Stimulated activated CD4-positive, alpha-beta T cell treated with anti-CD3 and anti-CD28 coated beads, Interleukin-12 subunit alpha, Interleukin-12 subunit beta, amount 100 ng/mL, for 48 hours (primary cell): Measurements from ENCODE around the gene NR3C2.
A peak's percentile ranks its signal among the peaks of the same experiment; 100 is the strongest.

Source experiments
- DNase-seq, 3 donors: peaks; one replicate each; pipeline ENCODE4 v3.0.0-alpha.2; 2020; ENCODE audit warnings: low read depth in 2 of 3, low spot score in 1 of 3

NR3C2 gene

DNA sequence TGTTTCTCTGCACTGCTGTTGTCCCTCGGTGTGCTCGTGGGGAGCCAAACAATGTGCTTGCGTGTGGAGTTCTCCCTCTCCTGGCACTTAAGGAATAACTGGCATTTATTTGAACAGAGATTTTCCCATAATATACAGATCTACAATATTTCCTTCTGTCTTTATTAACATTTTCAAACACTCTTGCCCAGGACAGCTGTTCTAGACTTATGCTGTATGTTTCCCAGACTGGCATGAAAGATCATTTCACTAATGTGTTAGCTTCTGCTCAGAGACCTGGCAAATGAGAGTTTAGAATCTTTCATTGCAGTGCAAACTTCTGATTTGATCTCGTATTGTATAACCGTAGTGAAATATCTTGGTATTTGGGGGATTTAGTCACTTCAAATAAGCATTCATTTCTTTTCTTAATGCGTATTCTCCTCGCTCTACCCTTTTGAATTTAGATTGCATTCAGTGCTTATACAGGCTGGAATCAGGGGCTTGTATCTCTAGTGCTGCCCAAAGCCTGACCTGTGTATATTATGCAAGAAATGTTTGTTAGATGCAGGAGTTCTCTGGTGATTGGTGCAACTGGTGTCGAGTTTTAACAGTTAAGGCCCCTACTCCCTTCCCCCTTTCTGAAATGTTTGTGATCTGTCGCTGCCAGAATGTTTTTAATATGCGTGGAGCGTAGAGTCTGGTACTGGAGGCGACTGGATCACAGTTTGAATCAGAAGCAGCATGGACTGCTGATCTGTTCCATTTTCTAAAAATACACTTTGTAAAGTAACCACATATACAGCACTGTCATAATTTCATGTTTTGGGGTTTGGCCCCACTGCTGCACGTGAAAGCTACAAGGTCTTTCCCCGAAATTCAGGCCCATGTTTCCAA, 384.0 kb downstream of the NR3C2 start:
- DNase-seq: no peak

DNA sequence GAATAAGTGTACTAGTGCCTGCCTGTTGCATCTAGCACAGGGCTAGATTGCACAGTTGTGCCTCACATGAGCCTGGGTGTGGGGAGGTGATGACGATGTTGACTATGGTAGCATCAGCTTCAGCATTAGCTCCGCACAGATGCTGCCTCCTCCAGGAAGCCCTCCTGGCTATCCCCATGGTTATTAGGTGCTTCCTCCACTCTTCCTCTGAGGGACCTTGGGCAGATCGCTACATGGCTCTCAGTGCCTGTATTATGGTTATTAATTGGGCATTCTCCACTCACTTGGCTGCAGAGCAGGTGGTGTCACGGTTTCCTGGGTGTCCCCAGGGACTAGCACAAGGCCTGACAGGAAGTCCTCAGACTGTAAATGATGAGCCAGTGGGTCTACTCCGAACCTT, 384.7 kb downstream of the NR3C2 start:
- no peak for DNase-seq

GRCh38 chr4:148056879-148057278, 385.3 kb downstream of the NR3C2 start:
- DNase-seq: peak; percentile 44 to 55 (median 47)

- no peak for DNase-seq
Measured at GRCh38 chr4:148055844-148056243, 386.4 kb downstream of the NR3C2 start.

DNA sequence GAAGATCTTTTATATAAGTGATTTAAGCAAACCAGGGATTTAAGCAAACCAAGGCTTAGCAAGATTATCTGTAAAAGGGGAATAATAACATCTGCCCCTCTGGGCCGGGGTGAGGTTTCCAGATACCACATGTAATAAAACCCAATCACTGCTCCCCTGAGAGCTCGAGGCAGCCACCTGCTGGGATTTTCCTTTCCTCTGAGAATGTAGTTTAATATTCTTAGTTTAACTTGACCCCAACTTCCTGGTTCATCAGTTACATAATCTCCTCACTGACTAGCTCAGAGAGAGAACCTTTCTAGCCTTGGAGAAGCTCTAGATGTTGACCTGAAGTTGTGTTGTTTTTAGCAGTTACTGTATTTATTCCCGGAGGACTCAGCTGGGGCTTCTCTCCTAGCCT, 387.9 kb downstream of the NR3C2 start:
- no peak for DNase-seq

DNA sequence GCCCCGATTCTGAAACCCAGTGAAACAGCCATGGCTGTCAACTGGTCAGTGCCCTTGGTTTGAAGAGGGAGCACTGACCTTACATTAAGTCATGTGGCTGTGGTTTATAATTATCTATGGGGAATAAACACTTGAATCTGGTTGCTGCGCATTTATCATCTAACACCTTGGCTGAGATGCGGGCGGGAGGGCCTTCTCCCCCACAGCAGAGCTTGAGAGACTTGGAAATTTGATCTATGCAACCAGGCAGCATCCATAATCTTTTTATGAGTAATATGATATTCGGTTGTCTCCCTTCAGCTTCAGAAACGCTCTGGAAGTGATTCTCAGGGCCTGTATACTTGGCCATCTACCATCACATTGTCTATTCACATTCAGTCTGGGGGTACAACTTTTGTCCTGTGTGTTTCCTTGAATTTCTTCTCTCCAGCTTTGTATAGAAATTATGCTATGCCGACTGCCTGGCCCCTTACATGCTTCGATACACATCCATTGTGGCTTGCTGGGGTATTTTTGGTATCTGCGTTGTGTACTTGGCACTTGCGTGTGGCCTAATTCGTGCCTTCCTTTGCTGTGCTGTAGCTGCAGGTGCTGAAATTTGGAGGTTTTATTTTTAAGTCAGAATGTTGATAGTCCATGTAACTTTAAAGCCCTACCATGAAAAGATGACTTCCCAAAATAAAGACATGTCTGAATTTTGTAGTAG, 388.8 kb downstream of the NR3C2 start:
- DNase-seq: no peak

- DNase-seq: no peak
Measured at GRCh38 chr4:148052448-148052847, 389.8 kb downstream of the NR3C2 start.

DNA sequence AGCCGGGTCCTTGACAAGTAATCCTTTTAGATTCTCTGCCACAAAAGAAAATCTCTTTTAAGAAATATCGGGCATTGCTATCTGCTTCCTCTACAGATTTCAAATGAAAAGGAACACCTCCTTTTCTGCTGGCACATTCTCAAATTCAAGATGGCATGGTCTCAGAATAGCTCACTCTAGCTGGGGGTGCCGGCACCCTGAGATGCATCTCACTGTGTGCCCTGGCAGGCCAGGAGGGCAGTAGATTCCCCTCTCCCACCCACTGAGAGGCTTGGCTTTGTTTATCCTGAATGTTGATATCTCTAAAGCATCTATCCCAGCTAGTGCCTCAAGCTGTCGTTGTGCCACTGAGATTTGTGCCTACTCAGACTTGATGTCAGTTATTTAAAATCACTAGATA, 390.8 kb downstream of the NR3C2 start:
- no peak for DNase-seq

DNA sequence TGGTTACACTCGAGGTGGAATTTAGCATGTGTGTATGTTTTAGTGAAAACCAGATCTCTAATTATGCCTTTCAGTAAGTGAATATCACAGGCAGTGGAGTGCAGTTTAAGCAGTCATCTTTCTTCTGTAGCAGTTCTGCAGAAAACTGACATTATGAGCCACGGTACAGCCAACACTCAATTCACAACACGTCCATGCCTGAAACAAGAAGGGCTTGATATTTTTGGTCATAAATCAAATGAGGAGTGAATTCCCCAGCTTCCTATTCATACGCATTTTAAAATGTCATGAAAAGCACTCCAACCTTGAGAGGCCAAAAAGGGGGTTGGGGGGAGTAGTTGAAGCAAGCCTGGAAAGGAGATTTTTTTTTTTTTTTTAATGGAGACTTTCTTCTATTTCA, 393.6 kb downstream of the NR3C2 start:
- DNase-seq: no peak

GRCh38 chr4:148044912-148045352, 397.3 kb downstream of the NR3C2 start:
- no peak for DNase-seq

- no peak for DNase-seq
Measured at GRCh38 chr4:148044089-148044911, 397.9 kb downstream of the NR3C2 start.

DNA sequence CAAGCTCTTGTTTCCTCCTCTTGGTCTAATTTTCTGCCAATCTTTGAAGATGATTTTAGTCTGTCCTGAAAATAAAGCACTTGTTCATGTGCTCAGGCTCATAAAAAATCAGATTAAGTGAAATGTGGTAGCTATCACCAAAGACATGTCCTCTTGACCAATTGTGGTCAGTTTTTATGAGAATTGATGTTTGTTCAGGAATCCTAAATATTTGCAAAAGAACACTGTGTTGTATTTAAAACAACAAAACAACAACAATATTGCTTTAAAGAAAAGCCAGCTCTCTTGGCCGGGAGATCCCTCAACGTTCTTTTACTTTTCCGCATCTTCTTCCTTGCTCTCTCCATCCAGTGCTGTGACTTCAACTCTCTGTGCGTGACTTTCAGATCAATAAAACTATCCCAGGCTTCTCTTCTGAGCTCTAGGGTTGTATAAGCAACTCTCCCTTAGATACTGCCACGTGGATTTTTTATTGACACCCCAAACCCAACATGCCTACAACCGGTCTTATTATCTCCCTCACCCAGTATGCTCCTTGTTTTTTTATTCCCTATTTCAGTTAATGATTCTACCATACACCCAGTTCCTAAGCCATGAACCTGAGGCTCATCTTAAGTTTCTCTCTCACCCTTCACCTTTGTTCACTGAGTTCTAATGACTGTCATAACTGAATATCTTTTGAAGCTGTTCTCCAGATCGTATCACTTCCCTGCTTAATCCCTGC, 400.4 kb downstream of the NR3C2 start:
- DNase-seq: no peak

DNA sequence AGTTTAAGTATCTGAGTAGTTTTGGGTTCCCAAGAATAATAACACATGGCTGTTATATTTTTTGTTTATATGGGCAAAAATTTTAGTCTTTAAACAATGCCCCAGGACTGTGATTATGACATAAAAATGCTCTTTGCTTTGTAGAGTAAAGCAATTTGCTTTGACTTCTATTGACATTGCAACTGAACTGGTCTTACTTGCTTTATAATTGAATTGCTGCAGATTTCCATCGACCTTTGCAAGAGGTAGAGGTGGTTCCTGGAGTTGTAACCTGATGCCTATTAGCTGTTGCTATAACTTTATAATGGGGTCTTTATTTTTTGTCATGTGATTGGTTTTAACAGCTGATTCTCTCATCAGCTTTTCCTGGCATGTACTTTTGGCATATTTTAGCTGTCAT, 407.4 kb downstream of the NR3C2 start:
- DNase-seq: no peak

- DNase-seq: no peak
Measured at GRCh38 chr4:148030193-148030873, 411.9 kb downstream of the NR3C2 start.

GRCh38 chr4:148029781-148030180, 412.4 kb downstream of the NR3C2 start:
- DNase-seq: no peak
